Panc1 (cell line): ENCODE results near the gene SESTD1. TPM values are rescaled to one million over a fixed set of nuclear protein-coding genes. Genes with fewer than 3 reads are reported as not detected.

ENCODE experiments used
- ATAC-seq: fragments of 200-7000 bp; cut with Tn5 transposase; 2 replicates; pipeline ENCODE4 v1.9.1; 2020; ENCODE audit warnings: mild to moderate bottlenecking, moderate library complexity
- BruUV-seq: library from RNA; stranded (reverse); fragments of 400-500 nt; replicated peaks from 2 replicates; lab custom pipeline; 2021; lab: Mats Ljungman, UMichigan
- CTCF ChIA-PET: fragments of 300-600 bp; sonication (Branson Sonifier 250); formaldehyde crosslinking; loops from one replicate; lab custom pipeline; 2022; ENCODE audit warnings: antibody characterized with exemption; lab: Charles Lee
- POLR2A ChIA-PET: fragments of 300-600 bp; sonication (Branson Sonifier 250); formaldehyde crosslinking; loops from one replicate; lab custom pipeline; 2022; ENCODE audit warnings: antibody characterized with exemption; lab: Charles Lee
- DNase-seq: peaks from one replicate; pipeline ENCODE4 v3.0.0-alpha.2; 2010; ENCODE audit warnings: low read depth, low spot score
- H3K27ac ChIP-seq: 2 replicates; pipeline ENCODE4 v1.5.1; 2011; ENCODE audit warnings: mild to moderate bottlenecking, low read length, inconsistent platforms
- H3K27me3 ChIP-seq: fragments of 200-500 bp; sonication (Bioruptor generic); 2 replicates; pipeline ENCODE4 v1.6.0; 2014; ENCODE audit warnings: low read length, inconsistent platforms; ENCODE audit not compliant: control insufficient read depth, insufficient read depth
- H3K36me3 ChIP-seq: fragments of 200-500 bp; sonication (Bioruptor generic); 2 replicates; pipeline ENCODE4 v1.5.1; 2014; ENCODE audit warnings: inconsistent platforms, mild to moderate bottlenecking, low read length, moderate library complexity; ENCODE audit not compliant: control insufficient read depth, insufficient read depth
- H3K4me1 ChIP-seq: 2 replicates; pipeline ENCODE4 v1.5.1; 2011; ENCODE audit warnings: inconsistent platforms, mild to moderate bottlenecking, low read length, moderate library complexity; ENCODE audit not compliant: control insufficient read depth, insufficient read depth
- H3K4me3 ChIP-seq, 2 experiments: 2 replicates each; pipeline ENCODE4 v1.5.1; 2011 to 2012; ENCODE audit warnings: low read depth in 2 of 2, low read length in 2 of 2, mild to moderate bottlenecking in 2 of 2, inconsistent platforms in 1 of 2, moderate library complexity in 1 of 2
- H3K9me3 ChIP-seq: fragments of 200-500 bp; sonication (Bioruptor generic); 2 replicates; pipeline ENCODE4 v1.5.1; 2014; ENCODE audit warnings: low read depth, mild to moderate bottlenecking, inconsistent platforms, low read length, moderate library complexity; ENCODE audit not compliant: control insufficient read depth, insufficient read depth
- POLR2AphosphoS5 ChIP-seq: IDR thresholded peaks from 2 replicates; pipeline ENCODE4 v1.6.1; 2012; ENCODE audit warnings: mild to moderate bottlenecking, low read depth, low read length, moderate library complexity
- SIN3A ChIP-seq: IDR thresholded peaks from 2 replicates; pipeline ENCODE4 v1.6.1; 2012; ENCODE audit warnings: low read depth, mild to moderate bottlenecking, low read length, moderate library complexity, borderline replicate concordance; ENCODE audit not compliant: insufficient read depth
- TCF7L2 ChIP-seq: IDR thresholded peaks from 2 replicates; pipeline ENCODE4 v1.6.1; 2011; ENCODE audit warnings: mild to moderate bottlenecking, low read depth, low read length, inconsistent platforms
- in situ Hi-C: cut with HindIII; loops from 2 replicates; pipeline ENCODE4 v1.10.0; 2016; ENCODE audit warnings: low sequenced_read_pairs, low pct_unique_long_range_greater_than_20kb
- intact Hi-C: fragments of 100-400 bp; cut with micrococcal nuclease; formaldehyde crosslinking; loops from one replicate; pipeline ENCODE4 v1.10.0; 2022; ENCODE audit not compliant: unreplicated experiment
- total RNA-seq: library from RNA; stranded (reverse); gene quantifications from one replicate; pipeline ENCODE4 v1.2.1, GENCODE V29; 2021; ENCODE audit not compliant: unreplicated experiment
- TF ChIP-seq, protein P1 (sequence below): fragments of 450-650 bp; IDR thresholded peaks from 2 replicates; pipeline ENCODE4 v1.5.1; 2017; ENCODE audit warnings: mild to moderate bottlenecking
- TF ChIP-seq, protein P2 (sequence below), 2 experiments: IDR thresholded peaks; 2 replicates each; pipeline ENCODE4 v1.6.1; 2011 to 2012; ENCODE audit warnings: low read depth in 2 of 2, control low read depth in 1 of 2, low read length in 1 of 2, mild to moderate bottlenecking in 1 of 2, moderate library complexity in 1 of 2; ENCODE audit not compliant: insufficient read depth in 1 of 2

The SESTD1 gene
- total RNA-seq, 1 experiment from 2014 or later = 31.3 TPM

DNA sequence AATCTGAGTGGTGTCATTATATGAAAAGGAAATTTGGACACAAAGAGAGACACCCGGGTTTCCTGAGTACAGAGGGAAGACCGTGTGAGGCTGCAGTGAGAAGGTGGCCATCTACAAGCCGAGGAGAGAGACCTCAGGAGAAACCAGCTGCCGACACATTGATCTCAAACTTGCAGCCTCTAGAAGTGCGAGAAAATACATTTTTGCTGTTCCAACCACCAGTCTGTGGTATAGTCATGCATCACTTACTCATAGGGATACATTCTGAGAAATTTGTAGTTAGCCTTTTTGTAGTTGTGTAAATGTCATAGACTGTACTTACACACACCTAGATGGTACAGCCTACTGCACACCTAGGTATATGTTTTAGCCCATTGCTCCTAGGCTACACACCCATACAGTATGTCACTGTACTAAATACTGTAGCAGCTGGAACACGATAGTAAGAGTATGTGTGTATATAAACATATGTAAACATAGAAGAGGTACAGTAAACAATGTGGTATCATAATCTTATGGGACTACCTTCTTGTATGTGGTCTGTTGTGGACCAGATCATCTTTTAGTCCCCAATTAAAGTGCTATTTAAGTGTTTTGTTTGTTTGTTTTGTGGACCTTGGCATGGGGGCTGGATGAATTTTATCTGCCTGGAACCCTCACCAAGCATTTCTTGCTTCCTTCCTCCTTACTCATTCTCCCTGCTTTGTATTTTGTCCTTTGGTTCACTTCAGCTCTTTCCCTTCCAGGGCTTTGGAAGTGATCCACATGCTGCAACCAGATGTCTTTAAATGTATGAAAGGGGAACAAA lies 38.3 kb upstream of the SESTD1 start:
- H3K9me3 ChIP-seq = no peaks in the 10 kb centered on the region
- H3K4me1 ChIP-seq = no peaks in the 10 kb centered on the region
- H3K4me3 ChIP-seq = no peak overlapping the region
- ATAC-seq = no peak
- TF ChIP-seq SIN3A (no peak), POLR2AphosphoS5 (no peak), TCF7L2 (no peak)
- TF ChIP-seq, protein P1, sequence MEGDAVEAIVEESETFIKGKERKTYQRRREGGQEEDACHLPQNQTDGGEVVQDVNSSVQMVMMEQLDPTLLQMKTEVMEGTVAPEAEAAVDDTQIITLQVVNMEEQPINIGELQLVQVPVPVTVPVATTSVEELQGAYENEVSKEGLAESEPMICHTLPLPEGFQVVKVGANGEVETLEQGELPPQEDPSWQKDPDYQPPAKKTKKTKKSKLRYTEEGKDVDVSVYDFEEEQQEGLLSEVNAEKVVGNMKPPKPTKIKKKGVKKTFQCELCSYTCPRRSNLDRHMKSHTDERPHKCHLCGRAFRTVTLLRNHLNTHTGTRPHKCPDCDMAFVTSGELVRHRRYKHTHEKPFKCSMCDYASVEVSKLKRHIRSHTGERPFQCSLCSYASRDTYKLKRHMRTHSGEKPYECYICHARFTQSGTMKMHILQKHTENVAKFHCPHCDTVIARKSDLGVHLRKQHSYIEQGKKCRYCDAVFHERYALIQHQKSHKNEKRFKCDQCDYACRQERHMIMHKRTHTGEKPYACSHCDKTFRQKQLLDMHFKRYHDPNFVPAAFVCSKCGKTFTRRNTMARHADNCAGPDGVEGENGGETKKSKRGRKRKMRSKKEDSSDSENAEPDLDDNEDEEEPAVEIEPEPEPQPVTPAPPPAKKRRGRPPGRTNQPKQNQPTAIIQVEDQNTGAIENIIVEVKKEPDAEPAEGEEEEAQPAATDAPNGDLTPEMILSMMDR = no peak
- TF ChIP-seq, protein P2, sequence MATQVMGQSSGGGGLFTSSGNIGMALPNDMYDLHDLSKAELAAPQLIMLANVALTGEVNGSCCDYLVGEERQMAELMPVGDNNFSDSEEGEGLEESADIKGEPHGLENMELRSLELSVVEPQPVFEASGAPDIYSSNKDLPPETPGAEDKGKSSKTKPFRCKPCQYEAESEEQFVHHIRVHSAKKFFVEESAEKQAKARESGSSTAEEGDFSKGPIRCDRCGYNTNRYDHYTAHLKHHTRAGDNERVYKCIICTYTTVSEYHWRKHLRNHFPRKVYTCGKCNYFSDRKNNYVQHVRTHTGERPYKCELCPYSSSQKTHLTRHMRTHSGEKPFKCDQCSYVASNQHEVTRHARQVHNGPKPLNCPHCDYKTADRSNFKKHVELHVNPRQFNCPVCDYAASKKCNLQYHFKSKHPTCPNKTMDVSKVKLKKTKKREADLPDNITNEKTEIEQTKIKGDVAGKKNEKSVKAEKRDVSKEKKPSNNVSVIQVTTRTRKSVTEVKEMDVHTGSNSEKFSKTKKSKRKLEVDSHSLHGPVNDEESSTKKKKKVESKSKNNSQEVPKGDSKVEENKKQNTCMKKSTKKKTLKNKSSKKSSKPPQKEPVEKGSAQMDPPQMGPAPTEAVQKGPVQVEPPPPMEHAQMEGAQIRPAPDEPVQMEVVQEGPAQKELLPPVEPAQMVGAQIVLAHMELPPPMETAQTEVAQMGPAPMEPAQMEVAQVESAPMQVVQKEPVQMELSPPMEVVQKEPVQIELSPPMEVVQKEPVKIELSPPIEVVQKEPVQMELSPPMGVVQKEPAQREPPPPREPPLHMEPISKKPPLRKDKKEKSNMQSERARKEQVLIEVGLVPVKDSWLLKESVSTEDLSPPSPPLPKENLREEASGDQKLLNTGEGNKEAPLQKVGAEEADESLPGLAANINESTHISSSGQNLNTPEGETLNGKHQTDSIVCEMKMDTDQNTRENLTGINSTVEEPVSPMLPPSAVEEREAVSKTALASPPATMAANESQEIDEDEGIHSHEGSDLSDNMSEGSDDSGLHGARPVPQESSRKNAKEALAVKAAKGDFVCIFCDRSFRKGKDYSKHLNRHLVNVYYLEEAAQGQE (IDR thresholded peaks at IDR 0.05; ENCODE audit: insufficient read depth in 1 of 2, low read depth in 2 of 2, low read length in 1 of 2) = no peak
- H3K27me3 ChIP-seq = no peaks in the 10 kb centered on the region
- CTCF ChIA-PET = no interaction called here
- POLR2A ChIA-PET = no interaction called here
- in situ Hi-C loops = no loop called here
- intact Hi-C loops = no loop called here
- no peak for DNase-seq
- H3K36me3 ChIP-seq = no peaks in the 10 kb centered on the region
- BruUV-seq = no TSS peak
- H3K27ac ChIP-seq = no peak overlapping the region

DNA sequence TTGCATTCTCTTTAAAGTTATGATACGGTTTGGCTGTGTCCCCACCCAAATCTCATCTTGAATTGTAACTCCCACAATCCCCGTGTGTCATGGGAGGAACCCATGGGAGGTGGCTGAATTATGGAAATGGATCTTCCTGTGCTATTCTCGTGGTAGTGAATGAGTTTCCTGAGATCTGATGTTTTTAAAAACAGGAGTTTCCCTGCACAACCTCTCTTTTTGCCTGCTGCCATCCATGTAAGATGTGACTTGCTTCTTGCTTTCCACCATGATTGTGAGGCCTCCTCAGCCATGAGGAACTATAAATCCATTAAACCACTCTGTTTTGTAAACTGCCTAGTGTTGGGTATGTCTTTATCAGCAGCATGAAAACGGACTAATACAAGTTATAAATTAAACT lies 37.5 kb upstream of the SESTD1 start:
- H3K36me3 ChIP-seq = no peaks in the 10 kb centered on the region
- H3K4me3 ChIP-seq = no peak overlapping the region
- no peaks in the 10 kb centered on the region for H3K4me1 ChIP-seq
- H3K27ac ChIP-seq = no peak overlapping the region
- in situ Hi-C loops = no loop called here
- no peak for TF ChIP-seq SIN3A
- TF ChIP-seq, protein P2 (IDR thresholded peaks at IDR 0.05; ENCODE audit: insufficient read depth in 1 of 2, low read depth in 2 of 2, low read length in 1 of 2) = no peak
- TF ChIP-seq, protein P1 = no peak
- no peak for TF ChIP-seq TCF7L2
- no peak for TF ChIP-seq POLR2AphosphoS5
- no peaks in the 10 kb centered on the region for H3K27me3 ChIP-seq
- ATAC-seq = no peak
- no peak for DNase-seq
- ChIA-PET POLR2A (no interaction called here), CTCF (no interaction called here)
- H3K9me3 ChIP-seq = no peaks in the 10 kb centered on the region
- no TSS peak for BruUV-seq
- intact Hi-C loops = no loop called here
